Vagina (tissue), 2 donors: Measurements from ENCODE around the gene BSPH1. TPM values are rescaled to one million over a fixed set of nuclear protein-coding genes. Genes with fewer than 3 reads are reported as not detected.

ENCODE experiments used
- DNase-seq, 2 donors: peaks; one replicate each; pipeline ENCODE4 v3.0.0-alpha.2; 2017; ENCODE audit errors: extremely low spot score in 2 of 2
- H3K27ac ChIP-seq: fragments of 200-600 bp; sonication (generic); one replicate; pipeline ENCODE4 v1.5.1; 2019
- H3K27me3 ChIP-seq: fragments of 200-600 bp; sonication (generic); one replicate; pipeline ENCODE4 v1.5.1; 2019
- H3K36me3 ChIP-seq, 2 donors: fragments of 200-600 bp; sonication (generic); one replicate each; pipeline ENCODE4 v1.5.1; 2017 to 2019
- H3K4me1 ChIP-seq: fragments of 200-600 bp; sonication (generic); one replicate; pipeline ENCODE4 v1.5.1; 2019
- H3K4me3 ChIP-seq, 2 donors: fragments of 200-600 bp; sonication (generic); 1 replicate in 1 of 2; 2 replicates in 1 of 2; pipeline ENCODE4 v1.5.1; 2016 to 2019
- H3K9me3 ChIP-seq: fragments of 200-600 bp; sonication (generic); one replicate; pipeline ENCODE4 v1.5.1; 2019
- POLR2A ChIP-seq, 2 donors: fragments of 450-650 bp; IDR thresholded peaks; one replicate each; pipeline ENCODE4 v1.6.1; 2017; ENCODE audit warnings: antibody characterized with exemption in 2 of 2, mild to moderate bottlenecking in 2 of 2, moderate library complexity in 2 of 2
- POLR2AphosphoS5 ChIP-seq, 2 donors: sonication (generic); formaldehyde crosslinking; IDR thresholded peaks; one replicate each; pipeline ENCODE4 v1.9.0; 2017; ENCODE audit warnings: antibody characterized with exemption in 2 of 2, mild to moderate bottlenecking in 2 of 2, low read depth in 1 of 2; ENCODE audit not compliant: insufficient read depth in 1 of 2
- intact Hi-C: fragments of 100-400 bp; cut with DNase I; formaldehyde crosslinking; loops from one replicate; pipeline ENCODE4 v1.15.1; 2023
- total RNA-seq: library from RNA; depleted of rRNA; stranded (reverse); fragments of >200 nt; gene quantifications from one replicate; pipeline ENCODE4 v1.2.3, GENCODE V29; 2016
- TF ChIP-seq, protein P1 (sequence below), 3 experiments: fragments of 450-650 bp in 2 of 3; fragments of 200-600 bp in 1 of 3; sonication (generic) in 1 of 3; IDR thresholded peaks; one replicate each; pipeline ENCODE4 v1.5.1; 2017 to 2019; ENCODE audit warnings: antibody characterized with exemption in 3 of 3, mild to moderate bottlenecking in 2 of 3, moderate library complexity in 2 of 3

Gene BSPH1, protein sequence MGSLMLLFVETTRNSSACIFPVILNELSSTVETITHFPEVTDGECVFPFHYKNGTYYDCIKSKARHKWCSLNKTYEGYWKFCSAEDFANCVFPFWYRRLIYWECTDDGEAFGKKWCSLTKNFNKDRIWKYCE
- total RNA-seq: not detected

- Histone ChIP-seq H3K4me3 (no peak within 1 kb of the TSS), H3K27me3 (no peaks in the 10 kb centered on the region), H3K4me1 (no peaks in the 10 kb centered on the region), H3K36me3 (no peaks in the 10 kb centered on the region), H3K27ac (no peak within 1 kb of the TSS), H3K9me3 (no peaks in the 10 kb centered on the region)
- intact Hi-C loops: no loop called here
- TF ChIP-seq, protein P1, sequence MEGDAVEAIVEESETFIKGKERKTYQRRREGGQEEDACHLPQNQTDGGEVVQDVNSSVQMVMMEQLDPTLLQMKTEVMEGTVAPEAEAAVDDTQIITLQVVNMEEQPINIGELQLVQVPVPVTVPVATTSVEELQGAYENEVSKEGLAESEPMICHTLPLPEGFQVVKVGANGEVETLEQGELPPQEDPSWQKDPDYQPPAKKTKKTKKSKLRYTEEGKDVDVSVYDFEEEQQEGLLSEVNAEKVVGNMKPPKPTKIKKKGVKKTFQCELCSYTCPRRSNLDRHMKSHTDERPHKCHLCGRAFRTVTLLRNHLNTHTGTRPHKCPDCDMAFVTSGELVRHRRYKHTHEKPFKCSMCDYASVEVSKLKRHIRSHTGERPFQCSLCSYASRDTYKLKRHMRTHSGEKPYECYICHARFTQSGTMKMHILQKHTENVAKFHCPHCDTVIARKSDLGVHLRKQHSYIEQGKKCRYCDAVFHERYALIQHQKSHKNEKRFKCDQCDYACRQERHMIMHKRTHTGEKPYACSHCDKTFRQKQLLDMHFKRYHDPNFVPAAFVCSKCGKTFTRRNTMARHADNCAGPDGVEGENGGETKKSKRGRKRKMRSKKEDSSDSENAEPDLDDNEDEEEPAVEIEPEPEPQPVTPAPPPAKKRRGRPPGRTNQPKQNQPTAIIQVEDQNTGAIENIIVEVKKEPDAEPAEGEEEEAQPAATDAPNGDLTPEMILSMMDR (IDR thresholded peaks at IDR 0.05): no peak
- TF ChIP-seq POLR2AphosphoS5 (IDR thresholded peaks at IDR 0.05; ENCODE audit: insufficient read depth in 1 of 2, low read depth in 1 of 2) (no peak), POLR2A (IDR thresholded peaks at IDR 0.05) (no peak)
- peak in 1 of 2 donors; percentile 16 for DNase-seq
Measured at GRCh38 chr19:47992070-47992469, at the start of gene BSPH1. TSS of gene BSPH1 (minus strand) at chr19:47992170. CDS start at chr19:47992081, 89 bp downstream.

DNA sequence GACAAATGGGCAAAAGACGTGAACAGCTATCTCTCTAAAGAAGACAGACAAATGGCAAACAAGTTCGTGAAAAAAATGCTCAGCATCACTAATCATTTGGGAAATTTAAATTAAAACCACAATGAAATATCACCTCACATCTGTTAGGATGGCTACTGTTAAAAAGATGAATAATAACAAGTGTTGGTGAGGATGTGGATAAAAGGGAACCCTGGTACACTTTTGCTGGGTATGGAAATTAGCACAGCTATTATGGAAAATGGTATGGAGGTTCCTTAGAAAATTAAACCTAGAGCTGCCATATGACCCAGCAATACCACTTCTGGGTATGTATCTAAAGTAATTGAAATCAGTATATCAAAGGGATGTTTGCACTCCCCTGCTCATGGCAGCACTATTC lies 44.8 kb upstream of the BSPH1 start:
- Histone ChIP-seq H3K36me3 (no peaks in the 10 kb centered on the region), H3K27ac (no peak overlapping the region), H3K4me1 (no peaks in the 10 kb centered on the region), H3K4me3 (no peak overlapping the region), H3K9me3 (peaks cover 4% of the 10 kb centered on the region), H3K27me3 (no peaks in the 10 kb centered on the region)
- TF ChIP-seq POLR2A (IDR thresholded peaks at IDR 0.05) (no peak), POLR2AphosphoS5 (IDR thresholded peaks at IDR 0.05; ENCODE audit: insufficient read depth in 1 of 2, low read depth in 1 of 2) (no peak)
- TF ChIP-seq, protein P1 (IDR thresholded peaks at IDR 0.05): no peak
- DNase-seq: no peak
- intact Hi-C loops: no loop called here

GRCh38 chr19:48033604-48034003 lies 41.6 kb upstream of the BSPH1 start:
- Histone ChIP-seq H3K36me3 (no peaks in the 10 kb centered on the region), H3K4me3 (no peak overlapping the region), H3K9me3 (peaks cover 4% of the 10 kb centered on the region), H3K27ac (no peak overlapping the region), H3K4me1 (no peaks in the 10 kb centered on the region), H3K27me3 (no peaks in the 10 kb centered on the region)
- DNase-seq: no peak
- TF ChIP-seq, protein P1 (IDR thresholded peaks at IDR 0.05): no peak
- no peak for TF ChIP-seq POLR2A (IDR thresholded peaks at IDR 0.05)
- TF ChIP-seq POLR2AphosphoS5 (IDR thresholded peaks at IDR 0.05; ENCODE audit: insufficient read depth in 1 of 2, low read depth in 1 of 2): no peak
- intact Hi-C loops: no loop called here

DNA sequence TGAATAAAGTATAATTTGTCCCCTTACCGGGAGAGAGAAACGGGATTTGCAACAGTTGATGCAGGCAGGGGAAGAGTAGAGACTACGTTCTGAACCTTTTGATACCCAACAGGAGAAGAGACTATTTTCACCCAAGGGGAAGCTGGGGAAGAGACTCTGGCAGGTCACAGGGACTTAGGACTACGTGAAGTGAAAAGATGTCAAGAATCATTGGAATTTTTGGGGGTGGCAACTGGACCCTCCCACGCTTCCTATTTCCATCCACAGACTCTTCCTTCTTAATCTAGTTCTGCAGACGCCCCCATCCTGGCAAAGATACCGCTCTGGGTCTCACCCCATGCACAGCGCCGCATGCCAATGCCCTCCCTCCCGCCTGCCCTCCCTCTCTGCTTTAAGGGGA lies 38.1 kb upstream of the BSPH1 start:
- no peak for DNase-seq
- no peaks in the 10 kb centered on the region for H3K27me3 ChIP-seq
- no peak overlapping the region for H3K27ac ChIP-seq
- intact Hi-C loops: no loop called here
- H3K9me3 ChIP-seq: no peaks in the 10 kb centered on the region
- no peaks in the 10 kb centered on the region for H3K36me3 ChIP-seq
- H3K4me3 ChIP-seq: no peak overlapping the region
- TF ChIP-seq, protein P1 (IDR thresholded peaks at IDR 0.05): no peak
- H3K4me1 ChIP-seq: no peaks in the 10 kb centered on the region

- no peaks in the 10 kb centered on the region for H3K36me3 ChIP-seq
- intact Hi-C loops: no loop called here
- H3K4me1 ChIP-seq: no peaks in the 10 kb centered on the region
- no peak overlapping the region for H3K27ac ChIP-seq
- DNase-seq: no peak
- no peaks in the 10 kb centered on the region for H3K27me3 ChIP-seq
- TF ChIP-seq POLR2A (IDR thresholded peaks at IDR 0.05): no peak
- TF ChIP-seq, protein P1 (IDR thresholded peaks at IDR 0.05): no peak
- no peak for TF ChIP-seq POLR2AphosphoS5 (IDR thresholded peaks at IDR 0.05; ENCODE audit: insufficient read depth in 1 of 2, low read depth in 1 of 2)
- H3K4me3 ChIP-seq: no peak overlapping the region
- H3K9me3 ChIP-seq: no peaks in the 10 kb centered on the region
Measured at GRCh38 chr19:48029431-48029830, 37.5 kb upstream of the BSPH1 start.
